Mucosa of stomach (tissue), 1 donor: ENCODE measurements around the gene UST.

Experiments used
- H3K27me3 ChIP-seq: one replicate; pipeline ENCODE4 v1.7.0; 2013; ENCODE audit warnings: mild to moderate bottlenecking, low read length; ENCODE audit not compliant: control insufficient read depth, insufficient read depth
- H3K36me3 ChIP-seq: one replicate; pipeline ENCODE4 v1.7.0; 2013; ENCODE audit warnings: low read length; ENCODE audit not compliant: control insufficient read depth, insufficient read depth
- H3K4me1 ChIP-seq: one replicate; pipeline ENCODE4 v1.7.0; 2013; ENCODE audit warnings: mild to moderate bottlenecking, low read length; ENCODE audit not compliant: control insufficient read depth, insufficient read depth
- H3K4me3 ChIP-seq: one replicate; pipeline ENCODE4 v1.7.0; 2013; ENCODE audit warnings: low read length
- H3K9ac ChIP-seq: one replicate; pipeline ENCODE4 v1.7.0; 2013; ENCODE audit warnings: mild to moderate bottlenecking, low read length, moderate library complexity
- H3K9me3 ChIP-seq: one replicate; pipeline ENCODE4 v1.7.0; 2013; ENCODE audit warnings: mild to moderate bottlenecking, low read length, moderate library complexity; ENCODE audit not compliant: control insufficient read depth
- donor health status: Pancreatic carcinoma.

Gene UST

GRCh38 chr6:149054559-149055194, 307.8 kb downstream of the UST start:
- no peaks in the 10 kb centered on the region for H3K9me3 ChIP-seq
- H3K9ac ChIP-seq = no peak overlapping the region
- H3K4me3 ChIP-seq = no peak overlapping the region
- no peaks in the 10 kb centered on the region for H3K27me3 ChIP-seq
- H3K4me1 ChIP-seq = no peaks in the 10 kb centered on the region
- no peaks in the 10 kb centered on the region for H3K36me3 ChIP-seq

- Histone ChIP-seq H3K4me3 (no peak overlapping the region), H3K36me3 (no peaks in the 10 kb centered on the region), H3K4me1 (peaks cover under 1% of the 10 kb centered on the region), H3K9me3 (no peaks in the 10 kb centered on the region), H3K9ac (no peak overlapping the region), H3K27me3 (no peaks in the 10 kb centered on the region)
Observed at GRCh38 chr6:149055195-149055899, 308.5 kb downstream of the UST start.

GRCh38 chr6:149056777-149057463, 310.1 kb downstream of the UST start:
- Histone ChIP-seq H3K36me3 (no peaks in the 10 kb centered on the region), H3K4me3 (no peak overlapping the region), H3K9ac (no peak overlapping the region), H3K9me3 (no peaks in the 10 kb centered on the region), H3K4me1 (peaks cover 16% of the 10 kb centered on the region), H3K27me3 (no peaks in the 10 kb centered on the region)

GRCh38 chr6:149057464-149057840, 310.6 kb downstream of the UST start:
- Histone ChIP-seq H3K4me3 (no peak overlapping the region), H3K27me3 (no peaks in the 10 kb centered on the region), H3K4me1 (peaks cover 16% of the 10 kb centered on the region), H3K36me3 (no peaks in the 10 kb centered on the region), H3K9me3 (no peaks in the 10 kb centered on the region), H3K9ac (no peak overlapping the region)

GRCh38 chr6:149059557-149059956, 312.7 kb downstream of the UST start:
- peaks cover 16% of the 10 kb centered on the region for H3K4me1 ChIP-seq
- H3K36me3 ChIP-seq = no peaks in the 10 kb centered on the region
- H3K9ac ChIP-seq = no peak overlapping the region
- no peaks in the 10 kb centered on the region for H3K9me3 ChIP-seq
- H3K27me3 ChIP-seq = no peaks in the 10 kb centered on the region
- no peak overlapping the region for H3K4me3 ChIP-seq

- H3K4me3 ChIP-seq = no peak overlapping the region
- H3K9ac ChIP-seq = no peak overlapping the region
- H3K9me3 ChIP-seq = no peaks in the 10 kb centered on the region
- H3K36me3 ChIP-seq = no peaks in the 10 kb centered on the region
- H3K4me1 ChIP-seq = peaks cover 16% of the 10 kb centered on the region
- no peaks in the 10 kb centered on the region for H3K27me3 ChIP-seq
Observed at GRCh38 chr6:149060300-149060984, 313.6 kb downstream of the UST start.

- Histone ChIP-seq H3K4me3 (no peak overlapping the region), H3K9me3 (no peaks in the 10 kb centered on the region), H3K9ac (no peak overlapping the region), H3K4me1 (peaks cover 16% of the 10 kb centered on the region), H3K36me3 (no peaks in the 10 kb centered on the region), H3K27me3 (no peaks in the 10 kb centered on the region)
Observed at GRCh38 chr6:149060985-149061760, 314.3 kb downstream of the UST start.

GRCh38 chr6:149061930-149062329, 315.1 kb downstream of the UST start:
- peaks cover 16% of the 10 kb centered on the region for H3K4me1 ChIP-seq
- no peak overlapping the region for H3K4me3 ChIP-seq
- H3K9ac ChIP-seq = no peak overlapping the region
- no peaks in the 10 kb centered on the region for H3K9me3 ChIP-seq
- no peaks in the 10 kb centered on the region for H3K36me3 ChIP-seq
- no peaks in the 10 kb centered on the region for H3K27me3 ChIP-seq

GRCh38 chr6:149062653-149063348, 316.0 kb downstream of the UST start:
- H3K4me1 ChIP-seq = peaks cover 16% of the 10 kb centered on the region
- no peak overlapping the region for H3K9ac ChIP-seq

GRCh38 chr6:149063468-149063867, 316.6 kb downstream of the UST start:
- no peaks in the 10 kb centered on the region for H3K9me3 ChIP-seq
- no peak overlapping the region for H3K9ac ChIP-seq
- no peaks in the 10 kb centered on the region for H3K36me3 ChIP-seq
- H3K4me1 ChIP-seq = peaks cover 16% of the 10 kb centered on the region
- H3K27me3 ChIP-seq = no peaks in the 10 kb centered on the region
- H3K4me3 ChIP-seq = no peak overlapping the region

More at GRCh38 chr6:149062653-149063348, 316.0 kb downstream of the UST start:
- Histone ChIP-seq H3K36me3 (no peaks in the 10 kb centered on the region), H3K4me3 (no peak overlapping the region), H3K27me3 (no peaks in the 10 kb centered on the region), H3K9me3 (no peaks in the 10 kb centered on the region)

GRCh38 chr6:149064001-149064659, 317.3 kb downstream of the UST start:
- Histone ChIP-seq H3K9ac (no peak overlapping the region), H3K36me3 (no peaks in the 10 kb centered on the region), H3K27me3 (no peaks in the 10 kb centered on the region), H3K4me3 (no peak overlapping the region), H3K9me3 (no peaks in the 10 kb centered on the region), H3K4me1 (peaks cover 16% of the 10 kb centered on the region)
